Measurements from ENCODE around the gene MEF2A.

MEF2A gene

DNA sequence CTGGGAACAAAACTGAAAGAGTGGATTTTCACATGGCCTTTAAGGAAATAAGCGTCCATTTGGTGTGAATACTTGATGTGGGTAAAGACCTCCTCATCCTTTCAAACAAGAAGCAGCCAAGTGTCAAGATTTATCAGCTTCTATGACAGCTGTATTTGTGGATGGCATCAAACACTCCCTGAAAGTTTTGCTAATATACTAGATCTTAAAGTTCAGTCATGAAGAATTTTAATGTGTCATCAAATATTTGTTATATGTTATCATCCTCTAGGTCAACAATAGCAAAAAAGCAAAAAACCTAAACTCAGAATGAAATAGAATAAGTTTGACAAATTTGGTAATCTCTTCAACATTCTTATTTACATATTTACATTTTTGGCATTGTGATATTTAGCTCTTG, 196.5 kb downstream of the MEF2A start:
- DNase-seq (ENCODE audit: low read depth in 2 of 2), result peak in 1 of 2 donors; percentile 17
- TF ChIP-seq, protein P1, sequence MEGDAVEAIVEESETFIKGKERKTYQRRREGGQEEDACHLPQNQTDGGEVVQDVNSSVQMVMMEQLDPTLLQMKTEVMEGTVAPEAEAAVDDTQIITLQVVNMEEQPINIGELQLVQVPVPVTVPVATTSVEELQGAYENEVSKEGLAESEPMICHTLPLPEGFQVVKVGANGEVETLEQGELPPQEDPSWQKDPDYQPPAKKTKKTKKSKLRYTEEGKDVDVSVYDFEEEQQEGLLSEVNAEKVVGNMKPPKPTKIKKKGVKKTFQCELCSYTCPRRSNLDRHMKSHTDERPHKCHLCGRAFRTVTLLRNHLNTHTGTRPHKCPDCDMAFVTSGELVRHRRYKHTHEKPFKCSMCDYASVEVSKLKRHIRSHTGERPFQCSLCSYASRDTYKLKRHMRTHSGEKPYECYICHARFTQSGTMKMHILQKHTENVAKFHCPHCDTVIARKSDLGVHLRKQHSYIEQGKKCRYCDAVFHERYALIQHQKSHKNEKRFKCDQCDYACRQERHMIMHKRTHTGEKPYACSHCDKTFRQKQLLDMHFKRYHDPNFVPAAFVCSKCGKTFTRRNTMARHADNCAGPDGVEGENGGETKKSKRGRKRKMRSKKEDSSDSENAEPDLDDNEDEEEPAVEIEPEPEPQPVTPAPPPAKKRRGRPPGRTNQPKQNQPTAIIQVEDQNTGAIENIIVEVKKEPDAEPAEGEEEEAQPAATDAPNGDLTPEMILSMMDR (IDR thresholded peaks at IDR 0.05; ENCODE audit: low read depth, low read length), result no peak
- no peak overlapping the region for H3K4me3 ChIP-seq (replicated peaks in 1 of 2; ENCODE audit: low read depth in 2 of 2, low read length in 2 of 2)

DNA sequence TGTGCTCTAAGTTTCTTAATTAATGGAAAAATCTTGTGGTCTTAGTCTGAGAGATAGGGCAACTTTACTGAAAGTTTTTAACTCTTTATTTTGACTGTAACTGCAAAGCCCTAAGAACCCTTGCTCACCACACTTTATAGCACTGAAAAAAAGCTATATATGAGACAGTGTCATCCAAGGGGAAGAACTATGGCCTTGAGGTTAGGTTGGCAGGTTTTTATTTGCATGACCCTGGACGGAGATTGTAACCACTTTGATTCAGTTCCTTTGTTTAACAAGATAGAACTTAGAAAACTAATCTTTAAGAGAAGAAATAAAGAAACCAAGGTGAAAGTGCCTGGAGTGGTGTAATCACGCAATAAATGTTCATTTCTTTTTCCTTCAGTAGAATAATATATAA, 198.0 kb downstream of the MEF2A start:
- no peak for DNase-seq (ENCODE audit: low read depth in 2 of 2)
- no peak overlapping the region for H3K4me3 ChIP-seq (replicated peaks in 1 of 2; ENCODE audit: low read depth in 2 of 2, low read length in 2 of 2)
- TF ChIP-seq, protein P1 (IDR thresholded peaks at IDR 0.05; ENCODE audit: low read depth, low read length), result no peak

DNA sequence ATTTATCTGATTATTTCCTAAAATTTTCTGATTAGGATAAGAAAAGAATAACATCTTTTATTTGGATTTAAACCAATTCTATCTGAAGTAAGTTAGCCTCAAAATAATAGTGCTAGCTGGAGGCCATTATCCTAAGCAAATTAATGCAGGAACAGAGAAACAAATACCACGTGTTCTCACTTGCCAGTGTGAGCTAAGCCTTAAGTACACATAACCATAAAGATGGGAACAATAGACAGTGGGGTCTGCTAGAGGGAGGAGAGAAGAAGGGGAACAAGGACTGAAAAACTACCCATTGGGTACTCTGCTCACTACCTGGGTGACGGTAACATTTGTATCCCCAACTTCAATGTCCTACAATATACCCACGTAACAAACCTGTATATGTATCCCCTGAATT, 198.7 kb downstream of the MEF2A start:
- TF ChIP-seq, protein P1 (IDR thresholded peaks at IDR 0.05; ENCODE audit: low read depth, low read length), result no peak
- no peak for DNase-seq (ENCODE audit: low read depth in 2 of 2)
- H3K4me3 ChIP-seq (replicated peaks in 1 of 2; ENCODE audit: low read depth in 2 of 2, low read length in 2 of 2), result no peak overlapping the region

Measured in cardiac fibroblast (primary cell).